Raji (cell line): ENCODE measurements around the gene LHFPL5.

Source experiments
- POLR2A ChIP-seq: IDR thresholded peaks from 2 replicates; pipeline ENCODE4 v1.6.1; 2011; ENCODE audit warnings: low read depth, low read length, control low read depth; ENCODE audit not compliant: insufficient read depth

The LHFPL5 gene

DNA sequence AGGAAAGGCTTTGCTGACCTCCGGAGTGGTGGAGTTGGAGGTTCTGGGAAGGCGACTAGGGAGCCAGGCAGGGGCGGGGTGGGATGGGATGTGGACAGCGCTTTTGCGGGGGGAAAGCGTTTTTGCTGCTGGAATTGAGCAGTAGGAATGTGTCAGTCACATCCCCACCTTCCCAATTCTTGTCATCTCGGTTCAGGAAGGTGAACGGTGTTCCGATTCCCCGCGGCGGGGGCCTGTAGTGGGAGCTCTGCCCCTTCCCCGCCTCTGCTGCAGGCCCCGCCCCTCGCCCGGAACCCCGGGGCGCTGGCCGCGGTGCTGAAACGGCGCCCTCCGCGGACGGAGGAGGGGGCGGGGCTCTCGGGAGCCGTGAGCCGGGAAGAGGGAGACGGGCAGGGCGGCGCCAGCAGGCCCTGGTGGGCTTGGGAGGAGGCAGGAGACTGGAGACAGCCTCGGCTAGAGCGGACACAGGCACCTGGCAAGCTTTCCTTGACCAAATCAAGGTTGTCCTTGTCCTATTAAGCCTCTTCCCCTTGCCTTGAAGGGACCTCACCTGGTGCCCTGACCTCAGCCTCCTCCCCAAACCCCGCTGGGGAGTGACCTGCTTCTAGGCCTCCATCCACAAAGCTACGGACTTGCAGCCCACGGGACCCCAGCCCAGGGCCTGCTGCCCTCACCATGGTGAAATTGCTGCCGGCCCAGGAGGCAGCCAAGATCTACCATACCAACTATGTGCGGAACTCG lies at the start of gene LHFPL5:
TSS of gene LHFPL5 (plus strand) at position 357 of the 741 bp plus-strand sequence. CDS start at position 676, 319 bp downstream.
- no peak for TF ChIP-seq POLR2A

DNA sequence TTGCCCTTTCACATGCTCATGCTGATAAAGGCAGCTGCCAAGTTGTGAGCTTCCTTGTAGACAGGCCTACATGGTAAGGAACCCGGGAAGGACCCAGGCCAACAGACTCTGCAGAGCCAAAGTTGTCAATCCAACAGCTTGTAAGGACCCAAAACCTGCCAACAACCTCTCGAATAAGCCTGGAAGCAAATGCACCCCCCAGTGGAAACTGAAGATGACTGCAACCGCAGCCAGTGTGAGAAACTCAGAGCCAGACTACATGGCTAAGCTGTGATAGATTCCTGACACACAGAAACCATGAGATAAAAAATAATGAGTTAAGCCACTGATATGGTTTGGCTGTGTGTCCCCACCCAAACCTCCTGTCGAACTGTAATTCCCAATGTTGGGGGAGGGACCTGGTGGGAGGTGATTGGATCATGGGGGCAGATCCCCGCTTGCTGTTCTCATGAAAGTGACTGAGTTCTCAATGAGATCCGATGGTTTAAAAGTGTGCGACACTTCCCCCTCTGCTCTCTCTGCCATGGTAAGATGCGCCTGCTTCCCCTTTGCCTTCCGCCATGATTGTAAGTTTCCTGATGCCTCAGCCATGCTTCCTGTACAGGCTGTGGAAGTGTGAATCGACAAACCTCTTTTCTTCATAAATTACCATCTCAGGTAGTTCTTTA lies 47.6 kb upstream of the LHFPL5 start:
- no peak for TF ChIP-seq POLR2A

DNA sequence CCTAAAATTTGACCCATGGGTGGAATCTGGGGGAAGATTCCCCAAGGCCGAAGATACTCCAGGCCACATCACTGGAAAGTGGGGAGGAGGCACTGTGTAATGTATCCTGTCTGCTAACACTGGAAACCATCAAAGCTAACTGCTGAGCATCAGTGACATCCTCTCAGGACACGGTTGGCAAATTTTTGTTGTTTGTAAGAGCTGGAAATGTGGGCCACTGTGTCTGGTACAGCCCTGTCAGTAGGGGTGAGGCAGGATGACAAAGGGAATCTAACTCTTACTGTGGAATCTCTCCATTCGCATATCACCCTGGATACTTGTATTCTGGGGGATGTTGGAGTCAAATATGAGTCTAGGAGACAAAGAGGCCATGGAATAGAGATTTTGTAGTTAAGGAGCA lies 45.7 kb upstream of the LHFPL5 start:
- TF ChIP-seq POLR2A: no peak

DNA sequence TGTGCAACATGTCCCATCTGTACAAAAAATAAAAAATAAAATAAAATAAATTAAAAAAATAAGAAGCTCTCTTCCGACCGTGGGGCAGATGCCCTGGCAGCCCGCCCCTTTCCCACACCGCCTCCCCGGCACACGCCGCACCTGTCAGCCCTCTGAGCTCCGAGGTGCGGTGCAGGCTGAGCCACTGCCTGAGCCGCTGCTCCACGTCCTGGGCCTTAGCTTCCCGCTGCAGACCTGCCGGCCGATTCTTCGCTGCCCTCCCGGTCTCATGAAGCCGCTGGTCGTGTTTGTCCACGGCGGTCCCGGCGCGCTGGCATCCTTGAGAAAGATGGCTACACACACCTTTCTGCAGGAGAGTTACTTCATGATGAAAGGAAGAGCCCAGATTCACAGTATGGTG lies 39.4 kb upstream of the LHFPL5 start:
- TF ChIP-seq POLR2A: no peak

DNA sequence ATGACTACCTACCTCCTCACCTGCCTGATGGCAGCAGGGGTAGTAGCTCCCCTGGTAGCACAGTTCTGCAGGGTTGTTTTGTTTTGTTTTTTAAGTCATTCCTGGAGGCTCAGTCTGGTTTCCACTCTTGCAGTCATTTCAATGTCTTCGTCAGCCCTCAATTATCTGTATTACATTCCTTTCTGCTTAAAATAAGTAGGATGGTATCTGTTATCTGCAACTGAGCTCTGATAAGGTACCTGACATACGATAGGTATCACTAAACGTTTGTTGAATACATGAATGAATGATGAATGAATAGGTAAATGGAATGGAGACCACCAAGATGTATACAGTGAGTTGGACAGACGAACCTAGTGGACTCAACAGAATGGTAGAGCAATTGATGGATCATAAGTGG lies 35.9 kb upstream of the LHFPL5 start:
- no peak for TF ChIP-seq POLR2A

DNA sequence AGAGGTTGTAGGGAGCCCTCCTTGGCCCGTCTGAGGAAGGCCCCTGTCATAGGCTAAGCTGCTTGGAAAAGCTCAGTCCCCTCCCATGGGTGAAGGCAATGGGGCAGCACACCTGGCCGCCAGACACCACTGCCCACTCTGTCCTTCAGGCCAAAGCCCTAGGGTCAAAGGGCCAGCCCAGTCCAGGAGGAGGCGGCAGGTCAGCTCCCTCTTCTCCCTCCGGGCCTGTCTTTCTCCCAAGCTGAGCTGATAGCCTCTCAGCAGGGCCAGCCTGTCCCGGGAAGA lies 33.9 kb upstream of the LHFPL5 start:
- no peak for TF ChIP-seq POLR2A

DNA sequence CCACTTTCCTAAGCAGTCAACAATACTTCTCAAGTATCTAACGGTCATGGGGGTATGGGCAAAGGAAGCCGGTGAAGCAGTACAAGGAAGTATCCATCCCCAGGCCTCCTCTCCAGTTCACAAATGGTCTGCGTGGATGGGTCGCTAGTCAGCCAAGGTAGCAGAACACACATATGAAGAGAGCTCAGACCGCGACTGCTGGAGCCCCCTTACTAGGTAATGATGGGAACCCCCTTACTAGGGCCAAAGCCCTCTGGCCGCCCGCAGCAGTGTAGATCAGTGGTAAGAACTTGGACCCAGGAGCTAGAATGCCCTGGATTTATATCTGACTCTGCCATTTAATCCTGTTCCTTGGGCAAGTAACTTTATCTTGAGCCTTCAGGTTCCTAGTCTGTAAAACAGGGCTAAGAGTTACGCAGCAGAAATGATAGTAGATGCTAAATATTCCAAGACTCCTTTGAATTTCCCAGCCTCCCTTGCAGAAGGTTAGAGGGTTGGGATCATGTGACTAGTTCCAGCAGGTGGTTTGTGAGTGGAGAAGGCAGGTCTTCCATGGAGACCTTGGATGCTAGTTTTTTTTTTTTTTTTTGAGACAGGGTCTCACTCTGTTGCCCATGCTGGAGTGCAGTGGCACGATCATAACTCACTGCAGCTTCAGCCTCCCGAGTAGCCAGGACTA lies 30.9 kb upstream of the LHFPL5 start:
- TF ChIP-seq POLR2A: no peak

DNA sequence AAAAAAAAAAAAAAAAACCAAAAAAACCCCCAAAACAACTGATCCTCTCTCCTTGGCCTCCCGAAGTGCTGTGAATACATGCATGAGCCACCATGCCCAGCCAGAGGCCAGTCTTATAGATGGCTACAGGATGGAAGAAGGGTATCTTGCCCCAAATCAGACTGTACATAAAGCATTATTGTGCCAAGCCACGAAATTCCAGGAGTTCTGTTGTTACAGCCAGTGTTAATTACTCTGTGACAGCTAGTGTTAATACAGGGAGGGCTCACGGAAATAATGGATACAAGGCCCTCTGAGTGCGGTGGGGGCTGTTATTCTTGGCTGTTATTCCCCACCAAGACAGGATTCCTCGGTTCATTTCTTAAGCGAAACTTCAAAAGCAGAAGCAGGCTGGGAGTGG lies 30.1 kb upstream of the LHFPL5 start:
- no peak for TF ChIP-seq POLR2A

DNA sequence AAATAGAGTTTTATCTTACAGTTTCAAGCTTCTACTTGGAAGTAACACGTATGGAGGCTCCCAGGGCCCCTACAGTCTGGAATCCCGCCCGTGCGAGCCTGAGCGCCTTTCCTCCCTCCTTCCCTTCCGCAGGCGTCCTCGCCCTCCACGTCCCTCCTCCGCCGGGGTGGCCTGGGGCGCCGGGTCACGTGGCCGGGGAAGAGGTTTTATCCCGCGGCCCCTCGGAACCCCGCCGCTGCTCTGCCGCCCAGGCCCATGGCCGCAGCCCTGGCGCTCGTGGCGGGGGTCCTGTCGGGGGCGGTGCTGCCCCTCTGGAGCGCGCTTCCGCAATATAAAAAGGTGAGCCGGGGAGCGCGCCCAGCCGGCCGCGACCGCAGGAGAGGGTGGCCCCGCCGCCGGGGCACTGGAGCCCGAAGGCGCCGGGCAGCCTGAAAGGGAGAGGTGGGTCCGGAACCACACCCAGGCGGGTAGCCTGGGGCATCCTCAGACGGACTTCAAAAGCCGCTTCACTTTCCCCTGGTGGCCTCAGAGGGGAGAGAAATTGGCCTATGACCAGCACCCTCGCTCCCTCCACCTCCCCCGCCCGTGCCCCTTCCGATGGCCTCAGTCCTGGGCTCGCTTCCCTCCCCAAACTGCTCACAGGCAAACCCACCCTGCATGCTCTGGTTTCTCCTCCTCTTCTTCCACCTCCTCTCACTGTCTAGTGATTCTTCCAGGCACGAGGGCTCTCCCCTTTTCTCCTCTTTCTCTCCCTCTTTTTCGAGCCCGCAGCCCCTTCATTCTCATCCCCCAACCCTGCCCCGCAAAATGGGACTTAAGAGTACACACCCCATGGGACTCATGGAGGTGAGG lies 28.6 kb upstream of the LHFPL5 start, which contains the start of gene CLPSL2:
TSS of gene CLPSL2 (plus strand) at position 235 of the 852 bp plus-strand sequence. CDS start at position 256, 21 bp downstream.
- TF ChIP-seq POLR2A: no peak

DNA sequence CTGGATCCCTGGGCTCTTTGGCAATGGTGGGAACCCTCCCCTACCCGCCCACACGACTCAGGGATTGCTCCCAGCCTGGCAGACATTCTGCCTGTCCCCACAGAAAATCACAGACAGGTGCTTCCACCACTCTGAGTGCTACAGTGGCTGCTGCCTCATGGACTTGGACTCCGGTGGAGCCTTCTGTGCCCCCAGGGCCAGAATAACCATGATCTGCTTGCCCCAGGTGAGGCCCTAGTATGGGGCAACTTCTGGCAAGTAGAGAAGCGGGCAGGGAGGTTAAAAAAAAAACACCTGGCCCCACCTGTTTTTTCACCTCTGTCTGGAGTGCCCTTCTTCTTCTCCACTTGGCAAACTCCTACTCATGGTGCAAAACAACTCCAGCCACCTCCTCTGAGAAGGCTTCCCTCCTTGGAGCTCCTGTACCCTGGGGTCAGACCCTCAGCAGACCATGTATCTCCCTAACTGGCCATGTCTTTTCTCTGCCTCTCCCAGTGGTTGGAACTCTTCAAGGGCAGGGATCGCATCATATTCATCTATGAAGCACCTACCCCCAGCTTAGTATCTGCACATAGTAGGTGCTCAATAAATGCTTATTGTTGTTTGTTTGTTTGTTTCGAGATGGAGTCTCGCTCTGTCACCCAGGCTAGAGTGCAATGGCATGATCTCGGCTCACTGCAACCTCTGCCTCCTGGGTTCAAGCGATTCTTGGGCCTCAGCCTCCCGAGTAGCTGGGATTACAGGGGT lies 27.6 kb upstream of the LHFPL5 start:
- TF ChIP-seq POLR2A: no peak

DNA sequence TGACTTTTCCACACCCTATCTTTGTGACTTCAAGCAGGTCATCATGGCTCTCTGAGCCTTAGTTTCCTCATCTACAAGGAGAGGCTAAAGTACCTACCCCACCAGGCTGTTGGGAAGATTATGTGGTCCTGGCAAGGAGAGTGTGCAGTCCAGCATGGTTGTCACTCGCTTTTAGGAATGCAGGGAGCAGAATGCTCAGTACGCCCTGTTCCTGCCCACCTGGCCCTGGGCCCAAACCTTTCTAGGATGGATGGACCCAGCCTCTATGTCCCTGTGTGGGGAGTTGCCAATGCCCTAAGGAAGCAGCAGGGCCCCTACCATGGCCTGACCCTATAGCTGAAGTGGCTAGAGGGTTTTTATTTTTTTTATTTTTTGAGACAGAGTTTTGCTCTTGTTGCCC lies 26.7 kb upstream of the LHFPL5 start:
- TF ChIP-seq POLR2A: no peak

DNA sequence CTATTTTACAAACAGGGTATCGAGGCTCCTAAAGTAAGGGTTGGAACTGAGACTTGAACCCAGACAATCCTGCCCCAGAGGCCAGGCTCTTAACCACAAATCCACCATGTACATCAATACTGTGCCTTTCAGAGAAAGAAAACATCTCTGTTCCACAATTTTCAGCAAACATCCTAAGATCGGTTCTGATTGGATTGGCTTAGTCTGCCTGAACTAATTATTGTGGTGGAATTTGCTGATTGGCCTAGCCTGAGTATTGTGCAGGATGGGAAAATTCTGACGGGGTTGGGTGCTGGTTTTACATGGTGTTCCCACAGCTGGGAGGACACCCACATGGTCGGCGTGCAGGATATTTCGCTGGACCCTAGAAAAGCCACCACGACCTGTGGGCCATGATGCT lies 24.4 kb upstream of the LHFPL5 start, which contains the start of gene CLPSL1:
TSS of gene CLPSL1 (plus strand) at position 301 of the 400 bp plus-strand sequence. CDS start at position 393, 92 bp downstream.
- no peak for TF ChIP-seq POLR2A

DNA sequence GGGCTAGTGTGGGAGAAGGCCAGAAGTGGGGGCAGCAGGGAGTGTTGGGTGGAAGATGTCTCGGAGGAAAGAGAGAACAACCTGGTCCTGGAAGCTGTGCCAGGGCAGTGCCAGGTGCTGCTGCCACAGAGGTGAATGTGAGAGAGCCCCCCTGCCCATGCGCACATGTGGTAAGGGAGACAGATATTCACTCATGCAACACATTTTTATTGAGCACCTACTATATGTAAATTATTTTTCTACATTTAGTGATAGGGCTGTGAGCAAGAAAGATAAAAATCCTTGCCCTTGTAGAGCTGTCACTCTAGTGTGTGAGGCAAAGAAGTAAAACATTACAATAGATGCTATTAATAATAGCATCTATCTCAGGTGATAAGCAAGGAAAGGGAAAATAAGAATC lies 23.9 kb upstream of the LHFPL5 start:
- no peak for TF ChIP-seq POLR2A

DNA sequence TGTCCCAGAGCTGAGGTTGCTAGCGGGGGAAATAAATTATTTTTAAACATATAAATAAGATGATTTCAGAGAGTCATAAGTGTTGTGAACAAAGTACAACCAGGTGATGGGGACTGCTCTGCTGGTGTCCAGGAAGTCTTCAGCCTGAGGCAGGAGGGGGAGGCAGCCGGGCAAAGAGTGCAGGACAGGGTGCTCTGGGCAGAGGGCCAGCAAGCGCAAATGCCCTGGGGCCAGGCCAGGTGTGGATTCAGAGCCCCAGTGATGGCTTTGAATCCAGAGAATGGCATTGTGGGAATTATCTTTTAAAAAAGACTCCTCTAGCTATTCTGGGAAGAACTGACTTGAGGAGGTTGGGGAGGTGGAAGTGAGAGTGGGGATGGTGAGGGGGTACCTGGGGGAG lies 22.7 kb upstream of the LHFPL5 start:
- no peak for TF ChIP-seq POLR2A
